B cell (primary cell): ENCODE data around the gene KIF18A.

ENCODE experiments used
- CTCF ChIP-seq: fragments of 200-600 bp; IDR thresholded peaks from one replicate; pipeline ENCODE4 v1.8.0; 2022; ENCODE audit warnings: antibody characterized with exemption, mild to moderate bottlenecking
- EZH2 ChIP-seq: IDR thresholded peaks from 2 replicates; pipeline ENCODE4 v1.6.1; 2012; ENCODE audit warnings: borderline replicate concordance, low read depth, mild to moderate bottlenecking, moderate library complexity, low read length; ENCODE audit not compliant: insufficient read depth, poor library complexity, severe bottlenecking

DNA sequence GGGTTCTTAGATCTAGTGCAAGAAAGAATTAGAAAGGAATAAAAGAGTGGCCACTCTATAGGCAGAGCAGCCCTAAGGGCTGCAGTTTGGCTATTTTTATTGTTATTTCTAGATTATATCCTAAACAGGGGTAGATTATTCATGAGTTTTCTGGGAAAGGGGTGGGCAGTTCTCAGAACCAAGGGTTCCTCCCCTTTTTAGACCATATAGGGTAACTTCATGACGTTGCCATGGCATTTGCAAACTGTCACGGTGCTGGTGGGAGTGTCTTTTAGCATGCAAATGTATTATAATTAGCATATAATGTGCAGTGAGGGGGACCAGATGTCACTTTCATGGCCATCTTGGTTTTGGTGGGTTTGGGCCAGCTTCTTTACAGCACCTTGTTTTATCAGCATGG is 44.8 kb upstream of the KIF18A start:
- no peak for TF ChIP-seq CTCF
- TF ChIP-seq EZH2: no peak
